ENCODE data around the gene MSMO1.

DNA sequence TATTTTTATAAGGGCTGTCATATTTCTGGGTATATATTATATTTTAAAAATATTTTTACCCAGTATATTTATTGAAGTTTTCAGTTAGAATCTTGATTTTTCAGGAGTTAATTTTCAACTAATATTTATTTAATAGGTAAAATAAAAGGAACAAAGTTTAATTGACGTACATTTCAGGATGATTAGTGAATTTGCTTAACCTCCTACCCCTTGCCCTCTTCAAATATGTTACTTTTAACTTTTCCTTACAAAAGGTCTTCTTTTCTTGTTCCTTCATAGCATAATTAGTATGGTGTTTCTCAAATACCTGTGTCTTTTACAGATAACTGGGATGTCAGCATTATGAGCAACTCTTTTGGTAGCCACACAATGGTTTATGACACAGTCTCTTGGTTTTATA is 24.8 kb upstream of the MSMO1 start:
- TF ChIP-seq POLR2AphosphoS5 (IDR thresholded peaks at IDR 0.05; ENCODE audit: insufficient read depth in 1 of 2, low read depth in 1 of 2) (no peak), POLR2A (IDR thresholded peaks at IDR 0.05) (no peak)
- TF ChIP-seq, protein P1, sequence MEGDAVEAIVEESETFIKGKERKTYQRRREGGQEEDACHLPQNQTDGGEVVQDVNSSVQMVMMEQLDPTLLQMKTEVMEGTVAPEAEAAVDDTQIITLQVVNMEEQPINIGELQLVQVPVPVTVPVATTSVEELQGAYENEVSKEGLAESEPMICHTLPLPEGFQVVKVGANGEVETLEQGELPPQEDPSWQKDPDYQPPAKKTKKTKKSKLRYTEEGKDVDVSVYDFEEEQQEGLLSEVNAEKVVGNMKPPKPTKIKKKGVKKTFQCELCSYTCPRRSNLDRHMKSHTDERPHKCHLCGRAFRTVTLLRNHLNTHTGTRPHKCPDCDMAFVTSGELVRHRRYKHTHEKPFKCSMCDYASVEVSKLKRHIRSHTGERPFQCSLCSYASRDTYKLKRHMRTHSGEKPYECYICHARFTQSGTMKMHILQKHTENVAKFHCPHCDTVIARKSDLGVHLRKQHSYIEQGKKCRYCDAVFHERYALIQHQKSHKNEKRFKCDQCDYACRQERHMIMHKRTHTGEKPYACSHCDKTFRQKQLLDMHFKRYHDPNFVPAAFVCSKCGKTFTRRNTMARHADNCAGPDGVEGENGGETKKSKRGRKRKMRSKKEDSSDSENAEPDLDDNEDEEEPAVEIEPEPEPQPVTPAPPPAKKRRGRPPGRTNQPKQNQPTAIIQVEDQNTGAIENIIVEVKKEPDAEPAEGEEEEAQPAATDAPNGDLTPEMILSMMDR (IDR thresholded peaks at IDR 0.05): no peak

All from vagina (tissue), 2 donors.